GM18909 (cell line): ENCODE data around the gene RHOT1.

Experiments
- ATAC-seq: cut with Tn5 transposase; IDR thresholded peaks from one replicate; pipeline ENCODE4 v1.9.1; 2021; ENCODE audit warnings: mild to moderate bottlenecking; ENCODE audit not compliant: unreplicated experiment, poor library complexity

The RHOT1 gene

DNA sequence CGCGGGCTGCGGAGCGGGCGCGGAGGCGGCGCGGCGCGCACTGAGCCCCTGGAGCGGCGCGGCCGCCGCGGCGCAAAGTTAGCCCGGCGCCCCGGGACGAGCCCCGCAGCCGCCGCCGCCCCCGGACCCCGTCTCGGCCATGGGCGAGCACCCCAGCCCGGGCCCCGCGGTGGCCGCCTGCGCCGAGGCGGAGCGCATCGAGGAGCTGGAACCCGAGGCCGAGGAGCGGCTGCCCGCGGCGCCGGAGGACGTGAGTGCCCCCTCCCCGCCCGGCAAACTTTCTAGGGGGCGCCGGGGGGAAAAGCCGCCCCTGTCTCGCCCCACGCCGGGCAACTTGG lies 123.7 kb downstream of the RHOT1 start:
- ATAC-seq, result no peak

DNA sequence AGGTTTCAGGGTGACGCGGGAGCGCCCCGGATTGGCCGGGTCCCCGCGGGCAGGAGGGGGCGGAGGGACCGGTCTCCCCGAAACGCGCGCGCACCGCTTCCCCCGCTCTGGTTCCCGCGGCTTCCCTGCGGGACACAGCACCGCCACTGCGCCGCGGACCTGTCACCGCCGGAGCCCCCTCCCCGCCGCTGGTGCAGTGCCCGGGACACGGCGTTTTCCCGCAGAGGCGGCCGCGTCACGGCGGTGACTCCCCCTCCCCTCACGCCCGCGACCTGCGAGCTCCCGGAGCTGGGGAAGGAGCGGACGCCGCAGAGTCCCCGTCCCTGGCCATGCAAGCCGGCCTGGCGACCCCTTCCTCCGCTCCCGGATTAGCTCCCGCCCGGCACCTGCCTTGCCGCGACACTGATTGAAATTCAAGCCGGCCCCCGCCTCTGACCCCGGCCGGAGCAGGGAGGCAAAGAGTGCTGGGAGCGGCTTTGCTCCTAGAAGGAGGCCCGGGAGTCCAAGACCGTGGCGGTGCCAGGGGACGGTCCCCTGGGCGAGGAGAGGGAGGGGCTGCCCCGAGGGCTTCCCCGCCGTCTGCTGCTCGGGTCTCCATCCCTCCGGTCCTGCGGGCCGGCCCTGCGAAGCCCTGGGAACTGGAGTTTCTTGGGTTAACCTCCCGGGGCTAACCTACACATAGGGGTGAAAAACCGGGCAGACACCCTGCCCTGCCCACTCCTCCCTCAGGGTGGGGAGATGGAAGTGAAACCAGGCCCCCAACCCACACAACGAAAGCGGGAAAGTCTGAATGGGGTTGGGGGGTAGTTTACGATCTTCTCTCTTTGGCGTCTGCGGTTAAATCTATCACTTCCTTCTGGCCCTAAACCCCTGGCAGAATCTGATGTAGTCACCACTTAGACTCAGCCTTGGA lies 124.3 kb downstream of the RHOT1 start:
- ATAC-seq, result no peak

DNA sequence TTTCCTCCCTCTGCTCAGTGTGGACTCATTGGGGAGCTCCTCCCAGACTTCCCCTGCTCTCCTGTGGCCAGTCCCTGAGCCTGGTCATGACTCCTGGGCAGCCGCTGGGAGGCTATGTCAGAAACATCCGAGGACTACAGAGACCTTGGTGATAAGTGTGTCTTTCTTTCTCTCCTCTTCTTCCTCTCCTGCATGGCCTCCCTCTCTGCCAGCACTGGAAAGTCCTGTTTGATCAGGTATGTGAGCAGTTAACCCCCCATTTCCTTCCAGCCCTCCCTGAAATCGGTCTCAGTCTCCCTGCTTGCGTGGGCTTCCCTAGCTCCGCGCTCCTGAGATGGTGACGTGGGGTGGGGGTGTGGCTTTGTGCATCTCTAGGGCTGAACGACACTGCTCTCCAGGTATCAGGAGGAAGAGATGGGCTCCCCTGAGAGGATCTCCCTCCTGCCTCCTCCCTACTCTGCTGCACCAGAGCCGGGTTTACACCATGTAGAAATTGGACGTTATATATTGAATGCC lies 125.4 kb downstream of the RHOT1 start:
- no peak for ATAC-seq

DNA sequence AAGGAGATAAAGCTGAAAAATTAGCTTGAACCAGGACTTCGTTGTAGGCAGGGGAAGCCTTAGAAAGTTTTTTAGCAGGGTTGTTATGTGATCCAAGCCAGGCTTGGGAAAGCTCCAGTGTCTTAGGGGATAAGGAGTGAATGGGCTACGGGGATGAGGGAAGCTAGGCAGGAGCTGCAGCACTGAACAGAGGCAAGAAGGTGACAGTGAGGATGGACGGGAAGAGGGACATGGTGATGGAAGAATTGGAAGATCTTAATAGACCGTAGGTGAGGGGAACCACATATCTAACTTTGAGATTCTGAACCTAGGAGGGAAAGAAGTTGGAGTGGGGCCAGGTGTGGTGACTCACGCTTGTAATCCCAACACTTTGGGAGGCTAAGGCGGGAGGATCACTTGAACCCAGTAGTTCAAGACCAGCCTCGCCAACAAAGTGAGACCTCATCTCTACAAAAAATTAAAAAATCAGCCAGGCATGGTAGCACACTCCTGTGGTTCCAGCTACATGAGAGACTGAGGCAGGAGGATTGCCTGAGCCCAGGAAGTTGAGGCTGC lies 126.5 kb downstream of the RHOT1 start:
- ATAC-seq, result no peak

DNA sequence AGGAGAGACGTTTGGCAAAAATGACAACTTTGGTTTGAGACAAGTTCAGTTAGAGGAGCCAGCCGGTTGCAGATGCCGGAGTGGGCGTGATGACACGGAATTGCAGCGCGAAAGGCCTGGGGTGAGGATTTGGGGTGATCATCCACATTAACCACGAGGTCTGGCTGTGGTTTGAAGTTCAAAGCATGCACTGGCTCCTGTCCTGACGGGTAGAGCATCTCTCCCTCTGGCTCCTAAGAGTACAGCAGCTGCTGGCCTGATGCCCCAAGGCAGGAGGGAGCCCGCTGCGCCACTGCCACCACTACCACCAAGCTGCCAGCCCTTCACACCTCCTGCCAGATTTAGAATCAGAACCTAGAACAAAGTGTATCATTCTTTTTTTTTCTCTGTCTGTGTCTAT lies 127.1 kb downstream of the RHOT1 start:
- ATAC-seq, result no peak

DNA sequence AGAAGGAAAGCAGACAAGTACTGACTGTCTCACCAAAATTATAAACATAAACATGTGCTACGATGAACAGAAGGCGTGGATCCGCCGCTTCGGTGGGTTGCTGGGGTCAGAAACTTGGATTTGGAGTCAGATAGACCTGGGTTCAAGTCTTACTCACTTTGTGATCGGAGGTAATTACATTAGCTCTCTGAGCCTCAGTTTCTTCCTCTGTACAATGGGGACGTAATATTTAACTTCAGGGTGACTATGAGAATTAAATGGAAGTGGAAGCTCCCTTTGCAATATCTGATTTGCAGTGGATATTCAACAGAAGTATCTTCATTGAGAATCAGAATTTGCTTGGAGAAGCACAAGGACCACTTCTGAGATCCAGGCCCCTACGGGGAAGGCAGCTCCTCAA lies 129.5 kb downstream of the RHOT1 start:
- ATAC-seq, result no peak

DNA sequence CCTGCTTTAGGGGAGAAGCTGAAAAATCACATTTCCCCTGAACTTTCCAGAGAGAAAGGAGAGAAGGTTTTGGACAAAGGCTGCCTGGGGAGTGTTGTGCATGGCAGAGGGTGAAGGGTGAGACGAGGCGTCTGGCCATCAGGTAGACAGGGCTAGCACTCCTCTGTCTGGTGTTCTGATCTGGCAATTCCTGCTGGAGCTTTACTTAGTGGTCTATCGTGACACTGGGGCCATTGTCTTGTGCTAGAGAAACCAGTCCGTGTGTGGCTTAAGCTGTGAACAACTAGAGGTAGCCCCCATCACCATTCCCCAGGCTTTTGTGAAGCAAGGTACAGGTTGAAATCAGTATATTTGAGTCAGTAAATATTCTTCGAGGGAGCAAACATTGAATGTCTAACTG lies 131.8 kb downstream of the RHOT1 start:
- no peak for ATAC-seq

DNA sequence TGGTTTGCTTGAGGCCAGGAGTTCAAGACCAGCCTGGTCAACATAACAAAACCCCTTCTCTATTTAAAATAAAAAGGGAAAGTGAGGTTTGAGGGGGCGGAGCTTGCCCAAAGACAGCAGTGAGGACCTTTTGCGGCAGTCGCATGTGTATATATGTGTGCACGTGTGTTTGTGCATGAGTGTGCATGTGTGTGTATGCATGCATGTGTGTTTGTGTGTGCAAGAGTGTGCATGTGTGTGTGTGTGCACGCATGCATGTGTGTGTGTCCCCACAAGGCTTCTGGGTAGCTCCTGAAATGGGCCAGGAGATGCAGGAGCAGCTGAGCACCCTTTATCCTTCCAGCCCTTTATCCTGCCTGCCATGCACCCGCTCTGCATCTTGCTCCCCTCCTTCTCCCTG lies 132.3 kb downstream of the RHOT1 start:
- ATAC-seq, result no peak
